ENCODE measurements around the gene HS6ST1.

HS6ST1 gene

GRCh38 chr2:128362889-128363228 lies 44.2 kb upstream of the HS6ST1 start:
- H3K4me3 ChIP-seq (ENCODE audit: low read depth, low read length): no peak overlapping the region
- no peak for TF ChIP-seq CTCF (conservative IDR thresholded peaks at IDR 0.05; ENCODE audit: low read depth, low read length)
- peak; percentile 87 for DNase-seq (ENCODE audit: low read depth)

- H3K4me3 ChIP-seq (ENCODE audit: low read depth, low read length): no peak overlapping the region
- peak; percentile 20 for DNase-seq (ENCODE audit: low read depth)
- TF ChIP-seq CTCF (conservative IDR thresholded peaks at IDR 0.05; ENCODE audit: low read depth, low read length): no peak
Observed at GRCh38 chr2:128362176-128362888, 43.7 kb upstream of the HS6ST1 start.

GRCh38 chr2:128361376-128362131 lies 42.9 kb upstream of the HS6ST1 start:
- no peak for DNase-seq (ENCODE audit: low read depth)
- no peak overlapping the region for H3K4me3 ChIP-seq (ENCODE audit: low read depth, low read length)
- no peak for TF ChIP-seq CTCF (conservative IDR thresholded peaks at IDR 0.05; ENCODE audit: low read depth, low read length)

GRCh38 chr2:128360711-128361110 lies 42.0 kb upstream of the HS6ST1 start:
- no peak overlapping the region for H3K4me3 ChIP-seq (ENCODE audit: low read depth, low read length)
- DNase-seq (ENCODE audit: low read depth): no peak
- no peak for TF ChIP-seq CTCF (conservative IDR thresholded peaks at IDR 0.05; ENCODE audit: low read depth, low read length)

- H3K4me3 ChIP-seq (ENCODE audit: low read depth, low read length): no peak overlapping the region
- no peak for DNase-seq (ENCODE audit: low read depth)
- no peak for TF ChIP-seq CTCF (conservative IDR thresholded peaks at IDR 0.05; ENCODE audit: low read depth, low read length)
Observed at GRCh38 chr2:128359841-128360240, 41.2 kb upstream of the HS6ST1 start.

GRCh38 chr2:128358941-128359731 lies 40.5 kb upstream of the HS6ST1 start:
- no peak overlapping the region for H3K4me3 ChIP-seq (ENCODE audit: low read depth, low read length)
- no peak for DNase-seq (ENCODE audit: low read depth)
- TF ChIP-seq CTCF (conservative IDR thresholded peaks at IDR 0.05; ENCODE audit: low read depth, low read length): no peak

Measured in choroid plexus epithelial cell (primary cell).